Dermis microvascular lymphatic vessel endothelial cell (primary cell): ENCODE results near the gene HDAC4. TPM values are rescaled to one million over a fixed set of nuclear protein-coding genes. Genes with fewer than 3 reads are reported as not detected.
A peak's percentile ranks its signal among the peaks of the same experiment; 100 is the strongest.

Experiments used
- DNase-seq, 2 donors: peaks; one replicate each; pipeline versions ENCODE4 v3.0.0 to v3.0.0-alpha.2; 2010; ENCODE audit warnings: low read depth in 2 of 2
- total RNA-seq: library from RNA; depleted of rRNA; stranded (reverse); fragments of >200 nt; gene quantifications from 2 replicates; pipeline ENCODE4 v1.2.1, GENCODE V29; 2014

The HDAC4 gene
- total RNA-seq, 1 donor from 2014 or later, result 10.4 TPM

DNA sequence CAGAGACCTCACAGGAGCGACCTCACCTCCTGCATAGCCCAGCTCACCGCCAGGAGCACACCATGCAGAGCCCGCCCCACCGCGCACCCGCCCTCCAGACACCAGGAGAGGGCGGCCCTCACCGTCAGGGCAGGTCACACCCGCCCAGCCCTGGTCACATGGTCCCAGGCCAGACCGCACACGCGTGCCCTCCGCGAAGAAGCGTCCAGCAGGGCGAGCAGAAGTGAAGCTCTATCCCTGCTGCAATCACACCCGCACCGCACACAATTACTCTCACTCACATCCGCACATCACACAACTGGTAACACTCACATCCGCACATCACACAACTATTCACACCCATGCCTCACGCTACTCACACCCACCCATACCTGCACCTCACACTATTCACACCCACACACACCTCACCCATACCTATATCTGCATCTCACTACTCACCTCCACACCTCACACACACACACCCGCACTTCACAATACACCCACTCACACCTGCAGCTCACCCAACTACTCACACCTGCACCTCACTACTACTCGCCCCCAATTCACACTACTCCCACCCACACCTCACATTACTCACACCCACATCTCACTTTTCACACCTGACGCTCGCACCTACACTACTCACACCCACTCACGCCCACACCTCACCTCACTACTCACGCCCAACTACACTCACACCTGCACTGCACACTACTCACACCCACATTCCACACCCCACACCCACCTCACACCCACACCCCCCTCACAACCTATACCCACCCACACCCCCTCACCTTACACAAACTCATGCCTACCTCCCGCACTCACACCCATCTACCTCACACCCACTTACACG lies 242.0 kb downstream of the HDAC4 start:
- DNase-seq, result no peak

DNA sequence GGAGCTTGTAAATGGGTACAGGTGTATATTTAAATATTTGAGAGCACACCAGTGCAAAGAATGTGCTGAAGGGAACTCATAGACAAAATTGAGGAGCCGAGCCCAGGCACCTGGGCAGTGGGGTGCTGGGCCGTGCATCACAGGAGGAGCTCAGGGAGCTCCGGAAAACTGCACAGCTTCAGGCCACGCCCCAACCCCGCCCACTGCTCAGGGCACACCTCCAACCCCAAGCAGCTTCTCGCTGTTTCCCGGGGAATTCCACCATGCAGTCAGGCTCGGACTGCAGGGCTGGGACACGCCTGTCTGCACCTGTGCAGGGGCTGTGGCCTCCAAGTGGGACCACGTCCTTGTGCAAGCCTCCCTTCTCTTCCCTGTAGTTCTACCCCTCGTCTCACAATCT lies 243.0 kb downstream of the HDAC4 start:
- DNase-seq, result peak; percentile 10 to 48

DNA sequence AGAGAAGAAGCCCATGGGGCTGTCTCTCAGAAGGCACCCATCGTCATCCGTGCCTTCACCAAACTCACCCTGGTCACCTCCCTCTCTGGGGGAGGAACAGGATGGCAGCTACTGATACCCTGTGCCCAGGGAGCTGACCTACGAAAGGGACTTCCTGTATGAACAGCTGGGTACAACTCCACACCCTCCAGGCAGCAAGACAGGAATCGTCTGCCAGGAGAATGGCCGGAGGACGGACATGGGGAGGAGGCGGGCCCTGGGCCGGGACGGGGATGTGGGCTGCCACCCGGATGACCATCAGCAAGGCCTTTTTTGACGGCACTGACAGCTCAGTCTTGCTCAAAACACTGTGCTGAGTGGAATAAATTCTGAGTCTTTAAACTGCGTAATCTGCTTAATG lies 243.6 kb downstream of the HDAC4 start:
- peak; percentile 5 to 14 for DNase-seq

DNA sequence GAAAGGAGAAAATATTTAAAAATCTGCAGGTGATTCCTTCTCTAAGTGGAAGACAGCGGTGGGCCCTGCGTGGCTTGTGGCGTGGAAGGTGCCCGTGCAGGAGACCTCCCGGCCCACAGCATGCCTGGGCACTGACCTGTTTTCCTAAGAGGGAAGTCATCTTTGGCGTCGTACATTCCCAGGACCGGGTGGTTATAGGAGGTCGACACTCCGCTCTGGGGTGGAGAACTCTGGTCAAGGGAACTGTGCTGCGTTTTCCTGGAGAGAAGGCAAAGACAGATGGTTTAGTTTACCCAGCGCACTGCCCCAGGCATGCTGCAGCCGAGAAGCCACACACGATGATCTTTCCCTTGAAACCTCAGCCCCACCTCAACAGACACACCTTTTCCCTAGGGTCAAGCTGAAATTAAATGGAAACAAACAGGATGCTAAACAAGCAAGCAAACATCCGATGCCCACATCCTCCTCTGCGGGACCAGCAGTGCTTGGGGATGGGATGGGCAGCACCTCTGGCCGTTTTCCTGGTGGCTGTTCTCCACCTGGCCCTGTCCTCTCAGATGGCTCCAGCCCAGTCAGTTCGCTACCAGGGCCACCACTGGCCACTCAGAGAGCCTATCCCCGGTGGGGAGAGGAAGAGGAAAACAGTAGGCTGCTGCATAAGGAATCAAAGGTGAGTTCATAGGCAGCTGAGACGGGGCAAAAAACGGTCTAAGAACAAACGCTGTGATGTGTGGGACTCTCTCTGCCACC lies 244.1 kb downstream of the HDAC4 start:
- no peak for DNase-seq

DNA sequence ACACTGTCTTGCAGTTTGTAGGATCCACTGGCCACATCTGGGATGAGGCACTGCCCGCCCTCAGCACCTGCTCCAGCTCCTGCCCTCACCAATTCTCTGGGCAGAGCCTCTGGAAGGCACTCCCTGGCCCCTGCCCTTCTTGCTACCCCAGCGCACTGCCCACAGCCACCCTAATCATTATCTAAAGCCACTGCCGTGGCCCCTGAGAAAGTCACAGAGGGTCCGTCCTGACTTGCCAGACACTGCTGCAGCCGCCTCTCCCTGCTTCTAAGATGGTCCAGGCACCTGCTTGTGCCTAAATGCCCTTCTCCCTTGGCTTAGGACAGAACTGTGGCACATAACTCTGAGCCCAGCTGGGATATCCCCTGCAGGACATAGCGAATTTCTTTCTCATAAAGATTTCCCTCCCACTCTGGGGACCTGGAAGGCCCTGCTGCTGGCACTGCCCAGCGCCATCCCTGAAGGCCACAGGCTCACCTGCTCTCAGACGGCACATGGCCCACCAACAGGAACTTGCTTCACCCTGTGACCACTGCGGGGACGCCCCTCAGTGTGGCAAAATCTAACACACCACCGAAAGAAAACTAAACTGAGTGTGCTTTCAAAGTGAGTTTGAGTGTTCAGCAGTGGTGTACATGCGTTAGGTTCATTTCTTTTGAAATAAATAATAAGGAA lies 244.9 kb downstream of the HDAC4 start:
- DNase-seq, result no peak

DNA sequence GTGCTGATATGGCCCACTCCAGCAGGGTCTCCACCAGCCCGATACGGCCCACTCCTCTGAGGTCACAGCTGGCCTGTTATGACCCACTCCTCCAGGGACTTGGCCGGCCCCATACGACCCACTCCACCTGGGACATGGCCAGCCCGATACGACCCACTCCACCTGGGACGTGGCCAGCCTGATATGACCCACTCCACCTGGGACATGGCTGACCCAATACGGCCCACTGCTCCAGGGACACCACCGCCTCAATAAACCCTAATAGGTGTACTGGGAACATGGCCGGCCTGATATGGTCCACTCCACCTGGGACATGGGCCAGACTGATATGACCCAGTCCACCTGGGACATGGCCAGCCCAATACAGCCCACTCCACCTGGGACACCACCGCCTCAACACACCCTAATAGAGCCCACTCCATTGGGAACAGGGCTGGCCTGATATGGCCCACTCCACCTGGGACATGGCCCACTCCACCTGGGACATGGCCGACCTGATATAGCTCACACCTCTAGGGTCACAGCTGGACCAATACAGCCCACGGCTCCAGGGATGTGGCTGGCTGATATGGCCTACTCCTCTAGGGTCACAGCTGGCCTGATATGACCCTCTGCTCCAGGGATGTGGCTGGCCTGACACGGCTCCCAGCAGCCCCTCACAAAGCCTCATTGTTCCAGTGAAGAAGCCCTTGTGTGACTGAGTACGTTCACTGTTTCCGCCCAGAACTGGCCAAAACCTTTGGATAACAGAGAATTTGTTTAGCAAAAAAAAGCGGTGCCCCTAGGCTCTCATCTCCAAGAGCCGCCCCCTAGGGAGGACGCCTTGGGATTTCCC lies 245.6 kb downstream of the HDAC4 start:
- no peak for DNase-seq

DNA sequence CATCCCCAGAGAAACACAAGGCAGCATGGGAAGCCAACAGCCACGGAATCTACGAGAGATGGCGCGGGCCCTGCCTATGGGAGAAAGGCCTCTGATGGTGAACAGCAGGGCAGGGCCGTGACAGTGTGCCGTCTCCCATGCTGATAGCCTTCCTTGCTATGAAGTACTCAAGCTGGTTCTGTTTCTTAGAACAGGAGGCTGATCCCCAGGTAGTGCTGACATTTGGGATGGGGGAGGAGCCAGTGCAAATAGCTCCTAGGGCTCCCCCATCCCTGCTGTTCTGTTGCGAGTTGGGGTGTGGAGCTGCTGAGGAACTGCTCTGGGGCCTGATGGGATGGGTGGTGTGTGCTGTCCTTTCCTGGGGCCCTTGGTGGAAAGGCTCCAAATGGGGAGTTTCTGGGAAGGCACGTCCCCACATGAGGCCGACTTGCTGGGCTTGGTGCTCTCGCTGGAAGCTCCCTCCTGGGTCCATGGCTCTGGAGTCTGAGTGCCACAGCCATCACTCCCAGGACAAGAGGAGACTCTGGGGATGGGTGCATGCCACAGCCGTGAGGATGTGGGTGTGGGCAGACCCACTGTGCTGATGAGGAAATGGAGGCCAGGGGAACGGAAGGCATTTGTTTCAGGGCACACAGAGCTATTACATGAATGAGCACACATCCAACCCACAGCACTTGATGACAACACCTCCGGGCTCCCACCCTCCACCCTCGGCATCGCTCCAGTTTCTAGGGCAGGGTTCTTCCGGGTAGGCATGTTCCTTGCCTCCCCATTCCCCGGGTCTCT lies 246.8 kb downstream of the HDAC4 start:
- no peak for DNase-seq

DNA sequence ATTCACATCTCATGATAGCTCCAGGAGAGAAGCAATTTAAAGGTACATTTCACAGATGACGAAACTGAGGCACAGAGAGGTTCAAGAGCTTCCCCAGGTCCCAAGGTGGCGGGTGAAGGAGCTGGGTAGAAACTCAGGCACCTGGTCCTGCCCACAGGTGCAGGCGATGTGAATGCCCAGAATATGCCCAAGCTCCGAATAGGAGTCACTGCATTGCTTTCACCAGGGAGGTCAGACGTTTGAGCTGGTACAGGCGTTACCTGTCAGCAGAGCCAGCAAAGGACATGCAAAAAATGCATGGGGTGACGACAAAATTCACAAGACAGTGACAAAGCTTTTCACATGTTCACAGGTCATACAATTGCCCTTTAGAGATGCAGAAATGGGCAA lies 247.9 kb downstream of the HDAC4 start:
- no peak for DNase-seq

DNA sequence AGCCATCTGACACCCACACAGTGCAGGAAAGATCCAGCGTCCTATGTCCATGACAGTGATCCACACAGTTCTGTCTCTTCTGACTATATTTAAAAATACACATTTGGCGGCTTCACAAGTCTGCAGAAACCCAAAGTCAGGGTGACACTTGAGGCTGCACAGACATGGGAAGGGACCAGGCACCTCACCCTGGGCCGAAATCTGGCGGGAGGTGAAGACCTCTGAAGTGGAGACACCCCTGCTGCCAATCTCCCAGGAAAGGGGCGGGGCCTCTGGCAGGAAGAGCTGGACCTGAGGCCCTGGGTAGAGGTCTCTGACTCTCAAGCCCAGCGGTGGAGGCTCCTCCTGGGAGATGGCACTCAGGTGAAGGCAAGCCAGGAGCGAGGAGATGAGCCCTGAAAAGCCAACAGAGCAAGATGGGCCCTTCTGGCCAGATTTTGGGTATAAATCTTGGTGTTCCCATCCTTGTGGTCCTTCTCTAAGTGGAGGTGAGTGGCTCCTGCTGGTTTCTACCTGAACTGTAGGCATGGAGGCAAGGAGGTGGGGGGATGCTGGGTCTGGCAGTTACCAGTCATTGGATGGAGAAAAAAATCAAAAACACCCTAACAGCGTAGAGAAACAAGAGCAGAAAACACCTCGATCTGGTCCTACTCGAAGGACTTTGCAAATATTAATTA lies 248.4 kb downstream of the HDAC4 start:
- no peak for DNase-seq

DNA sequence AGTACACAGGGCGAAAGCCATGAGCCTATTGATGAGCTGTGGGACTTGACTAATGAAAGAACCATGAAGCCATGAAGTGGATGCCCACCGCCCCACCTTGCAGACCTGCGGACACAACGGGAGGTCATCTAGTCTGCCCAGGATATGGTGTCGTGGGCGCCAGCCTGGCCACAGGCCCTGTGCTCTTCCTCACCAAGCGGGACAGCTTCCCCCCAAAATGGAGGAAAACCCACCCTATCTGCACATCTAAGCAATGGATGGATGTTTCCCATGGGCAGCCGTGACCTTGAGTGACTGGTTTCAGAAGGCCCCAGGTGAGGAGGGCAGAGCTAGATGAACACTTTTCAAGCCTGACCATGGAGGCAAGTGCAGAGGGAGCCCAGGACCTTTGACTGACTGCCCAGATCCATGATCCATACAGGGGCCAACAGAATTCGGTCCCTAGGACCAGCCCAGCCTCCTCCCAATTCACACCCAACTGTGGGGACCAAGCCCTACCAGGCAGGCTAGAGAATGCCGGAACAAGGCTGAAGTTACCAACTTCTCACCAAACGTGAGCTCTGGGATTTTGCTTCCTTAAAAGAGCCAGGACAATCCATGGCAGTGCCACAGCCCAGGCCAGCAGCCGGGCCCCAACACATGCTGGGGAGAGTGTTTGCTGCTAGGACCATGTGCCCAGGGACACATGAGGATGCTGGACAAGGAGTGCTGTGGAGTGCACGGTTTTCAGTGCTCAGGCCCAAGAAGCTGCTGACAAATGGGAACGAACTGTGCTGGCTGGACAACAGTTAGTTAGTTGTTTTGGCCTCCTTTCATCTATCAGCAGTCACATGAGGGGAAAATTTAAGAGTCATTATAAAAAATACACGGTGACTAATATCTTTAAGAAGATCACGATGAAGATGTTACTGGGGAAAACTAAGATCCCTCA lies 249.4 kb downstream of the HDAC4 start:
- no peak for DNase-seq

DNA sequence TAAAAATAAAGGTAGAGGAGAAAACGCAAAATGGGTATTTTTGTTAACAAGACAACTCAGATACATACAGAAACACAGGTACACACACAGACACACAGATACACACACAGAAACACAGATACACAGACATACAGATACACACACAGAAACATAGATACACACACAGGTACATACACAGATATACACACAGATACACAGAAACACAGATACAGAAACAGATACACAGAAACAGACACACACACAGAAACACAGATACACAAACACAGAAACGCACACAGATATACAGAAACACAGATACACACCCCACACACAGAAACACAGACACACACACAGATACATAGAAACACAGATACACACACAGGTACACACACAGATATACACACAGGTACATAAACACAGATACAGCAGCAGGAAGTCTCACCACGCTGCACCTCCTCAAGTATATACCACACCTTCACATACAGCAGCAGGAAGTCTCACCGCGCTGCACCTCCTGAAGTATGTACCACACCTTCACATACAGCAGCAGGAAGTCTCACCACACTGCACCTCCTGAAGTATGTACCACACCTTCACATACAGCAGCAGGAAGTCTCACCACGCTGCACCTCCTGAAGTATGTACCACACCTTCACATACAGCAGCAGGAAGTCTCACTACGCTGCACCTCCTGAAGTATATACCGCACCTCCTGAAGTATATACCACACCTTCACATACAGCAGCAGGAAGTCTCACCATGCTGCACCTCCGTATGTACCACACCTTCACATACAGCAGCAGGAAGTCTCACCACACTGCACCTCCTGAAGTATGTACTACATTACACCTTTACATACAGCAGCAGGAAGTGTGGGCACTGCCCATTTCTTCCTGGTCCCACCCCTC lies 250.5 kb downstream of the HDAC4 start:
- no peak for DNase-seq

DNA sequence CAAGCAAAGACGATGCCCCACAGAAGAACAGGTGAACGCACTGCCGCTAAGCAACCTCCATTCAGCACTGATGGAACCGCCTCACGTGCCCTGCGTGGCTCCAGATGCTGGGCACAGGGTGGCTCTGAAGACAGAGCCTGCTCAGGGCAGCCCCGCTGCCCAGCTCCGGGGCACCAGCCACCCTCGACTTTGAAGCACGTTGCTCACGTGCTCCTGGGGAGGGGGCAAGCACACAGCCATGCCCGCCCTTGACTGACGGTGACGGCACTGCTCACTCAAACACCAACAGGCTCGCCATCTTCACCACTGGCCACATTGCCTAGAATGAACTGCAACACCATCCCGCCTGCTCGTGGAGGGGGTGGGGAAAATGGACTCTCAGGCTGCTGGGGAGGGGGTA lies 251.3 kb downstream of the HDAC4 start:
- no peak for DNase-seq

DNA sequence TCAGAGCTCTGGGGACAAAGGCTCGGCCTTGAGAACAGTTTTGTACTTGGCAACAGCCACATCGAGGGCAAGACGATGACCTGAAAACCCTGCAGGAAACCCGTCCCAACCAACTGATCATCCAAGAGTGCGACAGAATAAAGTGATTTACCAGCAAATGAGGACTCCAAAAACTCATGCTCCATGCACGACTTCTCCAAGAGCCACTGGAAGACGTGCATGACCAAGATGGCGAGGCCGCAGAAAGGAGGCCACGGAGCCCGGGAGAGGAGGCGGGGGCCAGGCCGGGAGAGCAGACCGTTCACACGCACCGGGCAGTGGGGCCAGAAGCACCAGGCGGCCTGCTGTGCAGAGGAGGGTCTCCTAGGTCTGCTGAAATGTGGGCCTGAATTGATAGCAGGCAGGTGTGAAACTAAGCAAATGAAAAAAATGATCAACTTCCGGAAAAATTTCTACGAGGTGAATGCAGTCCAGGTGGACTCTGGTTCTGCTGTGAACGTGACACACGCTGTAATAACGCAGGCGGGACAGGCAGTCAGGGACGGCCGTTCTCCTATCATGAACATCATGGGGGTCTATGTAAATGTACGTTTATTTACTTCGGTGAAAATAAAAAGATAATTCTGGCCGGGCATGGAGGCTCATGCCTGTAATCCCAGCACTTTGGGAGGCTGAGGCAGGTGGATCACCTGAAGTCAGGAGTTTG lies 252.2 kb downstream of the HDAC4 start:
- DNase-seq, result no peak

DNA sequence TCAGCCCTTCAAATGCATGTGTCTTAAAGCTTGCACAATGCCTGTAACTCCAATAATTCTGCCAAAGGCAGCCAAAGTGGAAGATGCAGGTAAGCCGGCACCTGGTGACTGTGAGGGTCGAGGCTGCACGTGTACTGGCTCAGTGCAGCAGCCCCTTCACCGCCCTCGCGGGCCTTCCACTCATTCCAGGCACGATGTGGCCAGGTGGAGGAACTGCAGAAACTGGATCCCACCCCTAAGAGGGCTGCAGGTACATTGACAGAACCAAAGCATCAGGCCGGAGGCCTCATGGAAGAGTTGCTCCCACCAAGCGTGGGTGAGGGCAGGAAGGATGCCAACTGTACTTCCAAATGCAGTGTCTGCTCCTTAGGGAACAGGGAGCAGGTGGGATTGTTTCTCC lies 253.4 kb downstream of the HDAC4 start:
- DNase-seq, result no peak

DNA sequence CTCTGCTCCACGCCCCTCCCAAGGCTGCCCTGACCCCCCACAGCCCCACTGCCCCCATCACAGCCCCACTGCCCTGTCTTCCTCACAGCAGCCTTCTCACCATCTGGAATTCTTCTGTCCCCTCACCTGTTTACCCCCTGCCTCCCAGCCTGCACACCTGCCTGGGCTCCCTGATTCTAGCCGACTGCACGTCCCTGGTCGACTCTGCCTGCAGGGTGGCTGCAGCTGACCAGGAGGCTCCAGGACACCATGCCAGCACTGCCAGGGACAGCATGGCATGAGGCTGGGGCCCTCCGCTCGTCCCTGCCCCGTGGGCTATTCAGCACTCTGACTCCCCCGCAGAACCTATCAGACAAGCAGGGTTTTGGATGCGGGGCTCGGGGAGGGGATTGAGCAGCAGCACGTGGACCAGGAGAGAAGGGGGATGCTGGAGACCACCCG lies 254.1 kb downstream of the HDAC4 start:
- no peak for DNase-seq

DNA sequence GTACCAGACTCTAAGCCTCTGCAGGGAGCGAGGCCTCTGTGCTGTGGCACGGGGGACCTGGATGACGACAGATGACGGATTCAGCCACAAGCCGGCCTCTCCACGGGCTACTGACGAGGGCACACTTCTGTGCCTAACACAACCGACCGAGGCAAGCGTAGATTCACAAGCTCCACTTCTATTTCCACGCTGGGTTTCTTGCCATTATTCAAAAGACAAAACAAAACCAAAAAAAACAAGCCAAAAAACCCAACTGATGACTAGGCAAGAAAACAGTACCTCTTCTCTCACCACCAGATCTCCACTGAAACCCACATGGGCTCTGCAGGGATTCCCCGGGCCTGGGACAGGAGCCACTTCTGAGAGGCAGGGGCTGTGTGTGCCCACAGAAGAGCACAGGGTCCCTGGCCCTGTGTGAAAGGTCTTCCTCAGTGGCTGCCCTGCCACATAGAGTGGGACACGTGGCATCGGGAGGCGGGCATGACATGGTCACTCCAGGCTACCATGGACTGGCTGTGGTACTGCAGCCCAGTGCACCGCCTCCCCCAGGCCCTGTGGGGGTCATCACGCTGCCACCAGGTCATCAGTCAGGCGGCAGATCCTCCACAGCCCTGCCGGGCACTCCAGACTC lies 254.7 kb downstream of the HDAC4 start:
- DNase-seq, result no peak

DNA sequence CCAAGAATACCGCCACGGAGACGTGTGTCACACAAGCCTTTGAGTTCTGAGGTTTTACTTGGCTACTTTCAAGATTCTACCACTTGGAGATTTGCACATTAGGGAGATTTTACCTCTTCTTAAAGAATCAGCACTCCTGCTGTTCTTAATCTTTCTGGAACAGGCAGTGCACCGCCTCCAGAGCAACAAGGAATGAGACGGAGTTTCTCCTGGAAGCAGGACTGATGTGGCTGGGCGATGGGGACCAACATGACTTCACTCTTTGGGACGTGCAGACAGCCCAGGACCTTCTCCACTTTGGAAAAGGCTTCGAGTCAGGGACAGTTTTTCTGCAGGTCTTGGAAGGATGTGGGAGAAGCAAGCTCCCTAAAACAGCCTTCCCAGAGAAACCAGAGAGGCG lies 255.2 kb downstream of the HDAC4 start:
- no peak for DNase-seq
